ENCODE measurements around the gene MSL1.
A peak's percentile ranks its signal among the peaks of the same experiment; 100 is the strongest.

MSL1 gene

DNA sequence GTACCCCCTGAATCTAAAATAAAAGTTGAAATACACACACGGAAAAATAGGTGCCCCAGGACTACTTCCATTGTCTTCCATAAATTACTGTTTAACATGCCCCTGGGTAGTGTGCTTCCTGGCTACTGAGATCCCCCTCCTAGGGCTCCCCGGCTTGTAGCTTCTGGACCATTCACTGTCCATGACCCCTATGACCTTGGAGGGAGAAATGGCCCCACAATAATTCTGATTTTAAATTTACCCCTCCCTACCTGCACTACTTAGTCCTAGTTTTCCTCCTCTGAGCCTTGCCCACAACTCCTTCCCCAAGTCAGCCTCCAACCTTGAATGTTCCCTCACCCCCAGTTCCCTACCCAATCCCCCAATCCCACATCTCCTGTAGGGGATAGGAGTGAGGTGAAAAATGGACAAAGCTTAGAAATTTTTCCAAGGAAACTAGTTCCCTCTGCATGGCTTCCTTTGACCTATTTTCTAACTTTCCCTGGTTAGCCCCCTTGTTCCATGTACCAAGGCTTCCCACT, 9.5 kb upstream of the MSL1 start:
- no peaks in the 10 kb centered on the region for H3K79me2 ChIP-seq (ENCODE audit: insufficient read depth, low read length)
- H3K9me2 ChIP-seq (ENCODE audit: low read depth, low read length), result no peaks in the 10 kb centered on the region
- peaks cover 46% of the 10 kb centered on the region for H3K4me1 ChIP-seq (ENCODE audit: insufficient read depth, low read length, severe bottlenecking)
- no peak overlapping the region for H3K4me3 ChIP-seq (ENCODE audit: low read depth, low read length, poor library complexity, severe bottlenecking)
- no peaks in the 10 kb centered on the region for H3K27me3 ChIP-seq (ENCODE audit: insufficient read depth, low read length)
- TF ChIP-seq EZH2 (IDR thresholded peaks at IDR 0.05; ENCODE audit: borderline replicate concordance, low read length), result no peak
- TF ChIP-seq, protein P1, sequence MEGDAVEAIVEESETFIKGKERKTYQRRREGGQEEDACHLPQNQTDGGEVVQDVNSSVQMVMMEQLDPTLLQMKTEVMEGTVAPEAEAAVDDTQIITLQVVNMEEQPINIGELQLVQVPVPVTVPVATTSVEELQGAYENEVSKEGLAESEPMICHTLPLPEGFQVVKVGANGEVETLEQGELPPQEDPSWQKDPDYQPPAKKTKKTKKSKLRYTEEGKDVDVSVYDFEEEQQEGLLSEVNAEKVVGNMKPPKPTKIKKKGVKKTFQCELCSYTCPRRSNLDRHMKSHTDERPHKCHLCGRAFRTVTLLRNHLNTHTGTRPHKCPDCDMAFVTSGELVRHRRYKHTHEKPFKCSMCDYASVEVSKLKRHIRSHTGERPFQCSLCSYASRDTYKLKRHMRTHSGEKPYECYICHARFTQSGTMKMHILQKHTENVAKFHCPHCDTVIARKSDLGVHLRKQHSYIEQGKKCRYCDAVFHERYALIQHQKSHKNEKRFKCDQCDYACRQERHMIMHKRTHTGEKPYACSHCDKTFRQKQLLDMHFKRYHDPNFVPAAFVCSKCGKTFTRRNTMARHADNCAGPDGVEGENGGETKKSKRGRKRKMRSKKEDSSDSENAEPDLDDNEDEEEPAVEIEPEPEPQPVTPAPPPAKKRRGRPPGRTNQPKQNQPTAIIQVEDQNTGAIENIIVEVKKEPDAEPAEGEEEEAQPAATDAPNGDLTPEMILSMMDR (IDR thresholded peaks at IDR 0.05; ENCODE audit: low read length), result no peak
- H2AFZ ChIP-seq (ENCODE audit: low read length), result peak overlapping the region; percentile 82; the same call in 1 of the 2 replicates
- no peaks in the 10 kb centered on the region for H3F3A ChIP-seq (ENCODE audit: insufficient read depth, low read length)
- H3K27ac ChIP-seq (ENCODE audit: low read depth, low read length, poor library complexity, severe bottlenecking), result no peak overlapping the region
- no peaks in the 10 kb centered on the region for H3K36me3 ChIP-seq (ENCODE audit: insufficient read depth, low read length)
- H3K4me2 ChIP-seq (ENCODE audit: low read length), result no peak overlapping the region
- H4K20me1 ChIP-seq (ENCODE audit: insufficient read depth, low read length), result no peaks in the 10 kb centered on the region
- no peaks in the 10 kb centered on the region for H3K9me3 ChIP-seq (ENCODE audit: low read length)
- peak overlapping the region; percentile 27; the same call in 1 of the 2 replicates for H3K9ac ChIP-seq (ENCODE audit: low read length)

DNA sequence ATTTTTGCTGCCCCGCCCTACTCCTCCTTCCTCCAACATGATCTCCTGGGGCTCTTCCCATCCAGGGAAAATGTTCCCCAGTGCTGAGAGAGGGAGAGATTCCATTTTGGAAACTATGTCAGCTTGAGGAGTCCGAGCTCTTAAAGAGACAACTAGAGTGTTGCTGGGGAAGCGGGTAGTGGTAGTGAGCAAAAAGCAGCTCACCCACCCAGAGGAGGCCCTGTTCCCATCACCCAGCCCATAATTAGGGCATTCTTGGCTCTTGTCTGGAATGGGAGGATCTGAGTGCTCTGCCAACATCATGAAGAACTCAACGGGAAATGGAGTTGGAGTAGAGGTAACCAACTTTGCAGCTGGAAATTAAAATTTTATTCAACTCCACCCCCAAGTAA, 9.1 kb upstream of the MSL1 start:
- Histone ChIP-seq H2AFZ (ENCODE audit: low read length) (peak overlapping the region; percentile 82; the same call in 1 of the 2 replicates), H3K79me2 (ENCODE audit: insufficient read depth, low read length) (no peaks in the 10 kb centered on the region), H3K27me3 (ENCODE audit: insufficient read depth, low read length) (no peaks in the 10 kb centered on the region), H3K9me2 (ENCODE audit: low read depth, low read length) (no peaks in the 10 kb centered on the region), H3K4me2 (ENCODE audit: low read length) (peak overlapping the region; percentile 38), H3K9ac (ENCODE audit: low read length) (peak overlapping the region; percentile 27; the same call in 1 of the 2 replicates), H3F3A (ENCODE audit: insufficient read depth, low read length) (no peaks in the 10 kb centered on the region), H4K20me1 (ENCODE audit: insufficient read depth, low read length) (no peaks in the 10 kb centered on the region), H3K36me3 (ENCODE audit: insufficient read depth, low read length) (no peaks in the 10 kb centered on the region), H3K4me3 (ENCODE audit: low read depth, low read length, poor library complexity, severe bottlenecking) (no peak overlapping the region), H3K9me3 (ENCODE audit: low read length) (no peaks in the 10 kb centered on the region), H3K27ac (ENCODE audit: low read depth, low read length, poor library complexity, severe bottlenecking) (no peak overlapping the region), H3K4me1 (ENCODE audit: insufficient read depth, low read length, severe bottlenecking) (peaks cover 41% of the 10 kb centered on the region)
- TF ChIP-seq, protein P1 (IDR thresholded peaks at IDR 0.05; ENCODE audit: low read length), result no peak
- no peak for TF ChIP-seq EZH2 (IDR thresholded peaks at IDR 0.05; ENCODE audit: borderline replicate concordance, low read length)

DNA sequence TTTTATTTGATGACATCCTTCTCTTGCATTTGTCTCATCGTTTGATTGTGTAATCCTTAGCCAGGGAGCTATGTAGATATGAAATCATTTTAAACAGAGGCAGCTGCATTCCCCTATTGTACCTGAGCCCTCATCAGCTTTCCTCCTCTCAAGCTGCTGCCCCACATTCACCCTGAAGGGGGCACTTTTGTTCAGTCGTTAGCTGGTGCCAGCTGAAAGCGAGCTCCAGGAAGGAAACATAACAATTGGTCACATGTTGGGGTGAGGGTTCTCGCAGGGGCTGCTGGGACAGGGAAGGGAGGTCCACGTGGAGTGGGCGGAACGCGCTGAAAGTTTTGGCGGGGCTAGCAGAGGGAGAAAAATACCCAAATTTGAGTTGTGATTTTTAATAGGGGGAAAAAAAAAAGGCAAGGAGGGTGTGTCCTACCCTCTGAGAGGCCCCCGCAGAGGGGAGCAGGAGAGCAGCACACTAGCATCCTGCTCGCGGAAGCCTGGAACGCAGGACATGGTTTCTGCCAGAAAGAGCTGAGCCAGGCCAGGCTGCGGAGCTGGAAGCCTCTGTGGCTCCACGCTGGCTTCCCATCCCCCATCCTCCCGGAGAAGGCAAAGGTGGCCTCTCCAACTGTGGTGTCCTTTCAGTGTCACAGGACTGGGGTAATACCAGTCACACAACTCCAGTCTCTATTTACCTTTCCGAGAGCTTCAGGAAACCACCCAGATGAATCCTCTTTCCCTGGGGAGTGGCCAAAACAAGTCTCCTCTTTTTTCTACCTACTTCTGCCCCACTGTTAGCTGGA, 8.5 kb upstream of the MSL1 start:
- H3K36me3 ChIP-seq (ENCODE audit: insufficient read depth, low read length), result no peaks in the 10 kb centered on the region
- H3K27ac ChIP-seq (ENCODE audit: low read depth, low read length, poor library complexity, severe bottlenecking), result peak overlapping the region; percentile 14
- peak overlapping the region; percentile 65 for H3K4me2 ChIP-seq (ENCODE audit: low read length)
- no peaks in the 10 kb centered on the region for H4K20me1 ChIP-seq (ENCODE audit: insufficient read depth, low read length)
- H3K9me3 ChIP-seq (ENCODE audit: low read length), result no peaks in the 10 kb centered on the region
- H2AFZ ChIP-seq (ENCODE audit: low read length), result no peak overlapping the region
- H3K9ac ChIP-seq (ENCODE audit: low read length), result peak overlapping the region; percentile 61
- H3K9me2 ChIP-seq (ENCODE audit: low read depth, low read length), result no peaks in the 10 kb centered on the region
- H3K79me2 ChIP-seq (ENCODE audit: insufficient read depth, low read length), result no peaks in the 10 kb centered on the region
- H3F3A ChIP-seq (ENCODE audit: insufficient read depth, low read length), result no peaks in the 10 kb centered on the region
- H3K4me1 ChIP-seq (ENCODE audit: insufficient read depth, low read length, severe bottlenecking), result peaks cover 35% of the 10 kb centered on the region
- no peaks in the 10 kb centered on the region for H3K27me3 ChIP-seq (ENCODE audit: insufficient read depth, low read length)
- TF ChIP-seq, protein P1 (IDR thresholded peaks at IDR 0.05; ENCODE audit: low read length), result peak; percentile 93; the same call in 1 of the 2 replicates
- no peak for TF ChIP-seq EZH2 (IDR thresholded peaks at IDR 0.05; ENCODE audit: borderline replicate concordance, low read length)
- peak overlapping the region; percentile 51 for H3K4me3 ChIP-seq (ENCODE audit: low read depth, low read length, poor library complexity, severe bottlenecking)
